ENCODE results near the gene NDST4.

DNA sequence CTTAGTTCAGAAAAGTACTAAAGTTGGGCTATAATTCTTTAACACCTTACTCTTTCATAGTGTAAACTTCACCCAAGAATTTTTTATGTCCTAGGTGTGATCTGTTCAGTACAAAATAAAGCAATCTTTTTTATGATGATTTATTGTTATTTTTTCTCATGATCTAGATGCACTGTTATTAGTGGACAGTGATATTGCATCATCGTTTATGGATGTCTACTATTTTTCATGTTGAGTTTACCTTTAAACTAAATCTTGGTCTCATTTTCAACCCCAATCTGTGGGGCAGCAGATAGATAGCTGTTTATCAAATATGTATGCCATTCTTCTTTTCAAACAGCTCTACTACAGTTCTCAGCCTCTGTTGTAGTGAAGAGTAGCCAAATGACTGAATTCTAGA lies 299.5 kb downstream of the NDST4 start:
- TF ChIP-seq POLR2A (IDR thresholded peaks at IDR 0.05; ENCODE audit: low read depth, low read length): no peak
- TF ChIP-seq, protein P1, sequence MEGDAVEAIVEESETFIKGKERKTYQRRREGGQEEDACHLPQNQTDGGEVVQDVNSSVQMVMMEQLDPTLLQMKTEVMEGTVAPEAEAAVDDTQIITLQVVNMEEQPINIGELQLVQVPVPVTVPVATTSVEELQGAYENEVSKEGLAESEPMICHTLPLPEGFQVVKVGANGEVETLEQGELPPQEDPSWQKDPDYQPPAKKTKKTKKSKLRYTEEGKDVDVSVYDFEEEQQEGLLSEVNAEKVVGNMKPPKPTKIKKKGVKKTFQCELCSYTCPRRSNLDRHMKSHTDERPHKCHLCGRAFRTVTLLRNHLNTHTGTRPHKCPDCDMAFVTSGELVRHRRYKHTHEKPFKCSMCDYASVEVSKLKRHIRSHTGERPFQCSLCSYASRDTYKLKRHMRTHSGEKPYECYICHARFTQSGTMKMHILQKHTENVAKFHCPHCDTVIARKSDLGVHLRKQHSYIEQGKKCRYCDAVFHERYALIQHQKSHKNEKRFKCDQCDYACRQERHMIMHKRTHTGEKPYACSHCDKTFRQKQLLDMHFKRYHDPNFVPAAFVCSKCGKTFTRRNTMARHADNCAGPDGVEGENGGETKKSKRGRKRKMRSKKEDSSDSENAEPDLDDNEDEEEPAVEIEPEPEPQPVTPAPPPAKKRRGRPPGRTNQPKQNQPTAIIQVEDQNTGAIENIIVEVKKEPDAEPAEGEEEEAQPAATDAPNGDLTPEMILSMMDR (conservative IDR thresholded peaks at IDR 0.05; ENCODE audit: low read depth, low read length): no peak
- TF ChIP-seq, protein P2, sequence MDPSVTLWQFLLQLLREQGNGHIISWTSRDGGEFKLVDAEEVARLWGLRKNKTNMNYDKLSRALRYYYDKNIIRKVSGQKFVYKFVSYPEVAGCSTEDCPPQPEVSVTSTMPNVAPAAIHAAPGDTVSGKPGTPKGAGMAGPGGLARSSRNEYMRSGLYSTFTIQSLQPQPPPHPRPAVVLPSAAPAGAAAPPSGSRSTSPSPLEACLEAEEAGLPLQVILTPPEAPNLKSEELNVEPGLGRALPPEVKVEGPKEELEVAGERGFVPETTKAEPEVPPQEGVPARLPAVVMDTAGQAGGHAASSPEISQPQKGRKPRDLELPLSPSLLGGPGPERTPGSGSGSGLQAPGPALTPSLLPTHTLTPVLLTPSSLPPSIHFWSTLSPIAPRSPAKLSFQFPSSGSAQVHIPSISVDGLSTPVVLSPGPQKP (IDR thresholded peaks at IDR 0.05; ENCODE audit: borderline replicate concordance, low read depth, low read length): no peak
- TF ChIP-seq FOS (IDR thresholded peaks at IDR 0.05; ENCODE audit: low read depth, low read length): no peak
- no peak for TF ChIP-seq MXI1 (IDR thresholded peaks at IDR 0.05; ENCODE audit: borderline replicate concordance, low read depth, low read length)
- no peak for TF ChIP-seq BHLHE40 (IDR thresholded peaks at IDR 0.05; ENCODE audit: low read depth, low read length)
- TF ChIP-seq MAZ (IDR thresholded peaks at IDR 0.05; ENCODE audit: borderline replicate concordance, low read depth, low read length): no peak
- no peak for TF ChIP-seq RCOR1 (IDR thresholded peaks at IDR 0.05; ENCODE audit: insufficient replicate concordance, low read length)
- TF ChIP-seq, protein P3, sequence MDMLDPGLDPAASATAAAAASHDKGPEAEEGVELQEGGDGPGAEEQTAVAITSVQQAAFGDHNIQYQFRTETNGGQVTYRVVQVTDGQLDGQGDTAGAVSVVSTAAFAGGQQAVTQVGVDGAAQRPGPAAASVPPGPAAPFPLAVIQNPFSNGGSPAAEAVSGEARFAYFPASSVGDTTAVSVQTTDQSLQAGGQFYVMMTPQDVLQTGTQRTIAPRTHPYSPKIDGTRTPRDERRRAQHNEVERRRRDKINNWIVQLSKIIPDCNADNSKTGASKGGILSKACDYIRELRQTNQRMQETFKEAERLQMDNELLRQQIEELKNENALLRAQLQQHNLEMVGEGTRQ (IDR thresholded peaks at IDR 0.05; ENCODE audit: low read depth, low read length): no peak
- TF ChIP-seq MAFK (IDR thresholded peaks at IDR 0.05; ENCODE audit: low read depth, low read length): no peak
- TF ChIP-seq RFX5 (IDR thresholded peaks at IDR 0.05; ENCODE audit: low read depth, low read length): no peak
